GM23338 (cell line): ENCODE data around the gene NHS. TPM values are rescaled to one million over a fixed set of nuclear protein-coding genes. Genes with fewer than 3 reads are reported as not detected.

Experiments
- ATAC-seq: fragments of 200-7000 bp; cut with Tn5 transposase; 3 replicates; pipeline ENCODE4 v1.9.1; 2020
- DNase-seq: peaks from one replicate; pipeline ENCODE4 v3.0.0-alpha.2; 2015; ENCODE audit warnings: low spot score
- H2AFZ ChIP-seq: fragments of 200-600 bp; sonication (generic); 2 replicates; pipeline ENCODE4 v1.8.0; 2016; ENCODE audit warnings: antibody characterized with exemption, mild to moderate bottlenecking, moderate library complexity
- H3F3A ChIP-seq: fragments of 200-600 bp; sonication (generic); replicated peaks from 2 replicates; pipeline ENCODE4 v1.8.0; 2017; ENCODE audit warnings: antibody characterized with exemption, mixed run types, low read depth
- H3K27ac ChIP-seq: fragments of 200-600 bp; sonication (generic); 2 replicates; pipeline ENCODE4 v1.6.1; 2016; ENCODE audit warnings: low read depth
- H3K27me3 ChIP-seq: fragments of 200-600 bp; sonication (generic); 2 replicates; pipeline ENCODE4 v1.8.0; 2016; ENCODE audit warnings: mild to moderate bottlenecking, mixed run types, moderate library complexity; ENCODE audit not compliant: insufficient read depth
- H3K36me3 ChIP-seq: fragments of 200-600 bp; sonication (generic); 2 replicates; pipeline ENCODE4 v1.8.0; 2016; ENCODE audit warnings: mild to moderate bottlenecking; ENCODE audit not compliant: insufficient read depth
- H3K4me1 ChIP-seq: fragments of 200-600 bp; sonication (generic); 2 replicates; pipeline ENCODE4 v1.8.0; 2016; ENCODE audit warnings: mild to moderate bottlenecking, moderate library complexity; ENCODE audit not compliant: insufficient read depth
- H3K4me2 ChIP-seq: fragments of 200-600 bp; sonication (generic); 2 replicates; pipeline ENCODE4 v1.7.1; 2017; ENCODE audit warnings: mixed run types
- H3K4me3 ChIP-seq: fragments of 200-600 bp; sonication (generic); 2 replicates; pipeline ENCODE4 v1.6.1; 2016; ENCODE audit warnings: mixed run types
- H3K79me2 ChIP-seq: fragments of 200-600 bp; sonication (generic); replicated peaks from 2 replicates; pipeline ENCODE4 v1.8.0; 2017; ENCODE audit warnings: mild to moderate bottlenecking; ENCODE audit not compliant: insufficient read depth
- H3K9me2 ChIP-seq: fragments of 200-600 bp; sonication (generic); 2 replicates; pipeline ENCODE4 v1.8.0; 2017; ENCODE audit not compliant: insufficient read depth
- H4K20me1 ChIP-seq: fragments of 200-600 bp; sonication (generic); replicated peaks from 2 replicates; pipeline ENCODE4 v1.8.0; 2017; ENCODE audit warnings: mild to moderate bottlenecking; ENCODE audit not compliant: insufficient read depth
- H3K27ac Mint-ChIP-seq: 2 replicates; pipeline ENCODE4 v1.8.0; 2020; ENCODE audit warnings: inconsistent platforms, mild to moderate bottlenecking, moderate library complexity, mixed read lengths
- H3K27me3 Mint-ChIP-seq: 3 replicates; pipeline ENCODE4 v1.8.0; 2022; ENCODE audit warnings: low read depth, mild to moderate bottlenecking, moderate library complexity, mixed read lengths, inconsistent platforms; ENCODE audit not compliant: insufficient read depth, poor library complexity
- H3K36me3 Mint-ChIP-seq: 3 replicates; pipeline ENCODE4 v1.8.0; 2021; ENCODE audit warnings: low read depth, mild to moderate bottlenecking, inconsistent platforms, moderate library complexity, mixed read lengths
- H3K4me1 Mint-ChIP-seq: 3 replicates; pipeline ENCODE4 v1.8.0; 2020; ENCODE audit warnings: mild to moderate bottlenecking, inconsistent platforms, mixed read lengths
- H3K4me3 Mint-ChIP-seq: 3 replicates; pipeline ENCODE4 v1.8.0; 2021; ENCODE audit warnings: moderate library complexity, mild to moderate bottlenecking, inconsistent platforms, mixed read lengths
- H3K9me3 Mint-ChIP-seq: 3 replicates; pipeline ENCODE4 v1.8.0; 2020; ENCODE audit warnings: moderate library complexity, mild to moderate bottlenecking, inconsistent platforms, mixed read lengths
- CREB1 ChIP-seq: fragments of 250-450 bp; sonication (Bioruptor Pico); IDR thresholded peaks from 2 replicates; pipeline ENCODE4 v1.5.0; 2020; ENCODE audit warnings: low read depth, mild to moderate bottlenecking, moderate library complexity
- EZH2 ChIP-seq: fragments of 200-600 bp; sonication (generic); IDR thresholded peaks from one replicate; pipeline ENCODE4 v1.8.0; 2017; ENCODE audit warnings: antibody characterized with exemption, mild to moderate bottlenecking, low read depth; ENCODE audit not compliant: unreplicated experiment
- EZH2phosphoT487 ChIP-seq: fragments of 200-600 bp; sonication (generic); IDR thresholded peaks from one replicate; pipeline ENCODE4 v1.8.1; 2018; ENCODE audit warnings: antibody characterized with exemption; ENCODE audit not compliant: unreplicated experiment
- JUNB ChIP-seq: IDR thresholded peaks from one replicate; pipeline ENCODE4 v1.6.1; 2016; ENCODE audit warnings: antibody characterized with exemption; ENCODE audit not compliant: unreplicated experiment
- NANOG ChIP-seq: IDR thresholded peaks from 2 replicates; pipeline ENCODE4 v1.6.1; 2016; ENCODE audit warnings: antibody characterized with exemption, borderline replicate concordance
- POLR2AphosphoS5 ChIP-seq: IDR thresholded peaks from 2 replicates; pipeline ENCODE4 v1.6.1; 2016; ENCODE audit warnings: antibody characterized with exemption, low read depth
- STAT1 ChIP-seq: IDR thresholded peaks from one replicate; pipeline ENCODE4 v1.6.1; 2016; ENCODE audit warnings: antibody characterized with exemption; ENCODE audit not compliant: unreplicated experiment
- ZNF114 ChIP-seq: fragments of 250-450 bp; sonication (Bioruptor Pico); IDR thresholded peaks from 2 replicates; pipeline ENCODE4 v1.5.0; 2020; ENCODE audit warnings: mild to moderate bottlenecking, moderate library complexity
- ZNF331 ChIP-seq: fragments of 250-450 bp; sonication (Bioruptor Pico); IDR thresholded peaks from 2 replicates; pipeline ENCODE4 v1.5.0; 2020; ENCODE audit warnings: low read depth, mild to moderate bottlenecking, moderate library complexity
- polyA plus RNA-seq: library from polyadenylated mRNA; unstranded; fragments of >200 nt; fragmentation: Nextera tagmentation; extraction: Ambion mirVana; gene quantifications from 2 replicates; pipeline ENCODE4 v1.2.1, GENCODE V29; 2016
- total RNA-seq: library from RNA; depleted of rRNA; stranded (reverse); fragments of >200 nt; shearing (Covaris generic); gene quantifications from 2 replicates; pipeline ENCODE4 v1.2.3, GENCODE V29; 2014
- TF ChIP-seq, protein P1 (sequence below), 2 experiments: fragments of 200-600 bp in 1 of 2; sonication (generic) in 1 of 2; conservative IDR thresholded peaks; 2 replicates each; pipeline versions ENCODE4 v1.5.1 to v1.6.1; 2016 to 2017; ENCODE audit warnings: antibody characterized with exemption in 2 of 2, low read depth in 2 of 2, mild to moderate bottlenecking in 2 of 2, moderate library complexity in 1 of 2
- TF ChIP-seq, protein P2 (sequence below): fragments of 250-450 bp; sonication (Bioruptor Pico); IDR thresholded peaks from 2 replicates; pipeline ENCODE4 v1.5.0; 2020; ENCODE audit warnings: mild to moderate bottlenecking, moderate library complexity
- TF ChIP-seq, protein P3 (sequence below): IDR thresholded peaks from 2 replicates; pipeline ENCODE4 v1.6.1; 2016; ENCODE audit warnings: antibody characterized with exemption
- TF ChIP-seq, protein P4 (sequence below): IDR thresholded peaks from one replicate; pipeline ENCODE4 v1.6.1; 2018; ENCODE audit warnings: antibody characterized with exemption; ENCODE audit not compliant: unreplicated experiment

The NHS gene
- total and polyA plus RNA-seq, 2 experiments from 2014 or later = 1.8 to 8.2 TPM

DNA sequence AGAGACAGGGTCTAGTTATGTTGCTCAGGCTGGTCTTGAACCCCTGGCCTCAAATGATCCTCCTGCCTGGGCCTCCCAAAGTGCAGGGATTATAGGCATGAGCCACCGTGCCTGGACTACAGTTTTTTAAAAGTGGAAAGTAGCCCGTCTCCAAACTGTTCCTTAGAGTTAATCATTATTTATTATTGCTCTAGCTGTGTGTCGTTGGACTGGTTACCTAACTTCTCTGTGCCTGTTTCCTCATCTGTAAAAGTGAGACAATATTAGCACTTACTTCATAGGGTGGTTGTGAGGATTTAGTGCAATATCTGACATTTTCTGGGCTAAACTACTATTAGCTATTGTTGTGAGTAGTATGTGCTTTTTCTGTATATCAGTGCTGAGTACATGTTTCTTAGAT lies 210.0 kb downstream of the NHS start:
- no peak overlapping the region for H2AFZ ChIP-seq
- H3K27ac ChIP-seq = no peak overlapping the region
- H3K4me3 ChIP-seq = no peak overlapping the region
- no peaks in the 10 kb centered on the region for H4K20me1 ChIP-seq
- H3K4me2 ChIP-seq = no peak overlapping the region
- ATAC-seq (no peak), DNase-seq (no peak)
- Mint-ChIP-seq H3K27me3 (peaks cover 6% of the 10 kb centered on the region), H3K9me3 (no peaks in the 10 kb centered on the region), H3K4me1 (peaks cover 18% of the 10 kb centered on the region), H3K36me3 (no peaks in the 10 kb centered on the region), H3K4me3 (no peak overlapping the region), H3K27ac (no peak overlapping the region)
- H3K4me1 ChIP-seq = peaks cover 10% of the 10 kb centered on the region; the same call in 1 of the 2 replicates
- no peaks in the 10 kb centered on the region for H3F3A ChIP-seq
- H3K79me2 ChIP-seq = no peaks in the 10 kb centered on the region
- no peaks in the 10 kb centered on the region for H3K27me3 ChIP-seq
- H3K36me3 ChIP-seq = no peaks in the 10 kb centered on the region
- TF ChIP-seq JUNB (no peak), STAT1 (no peak), EZH2phosphoT487 (no peak), CREB1 (CRISPR knock-in tag) (no peak), NANOG (no peak), ZNF114 (CRISPR knock-in tag) (no peak), ZNF331 (no peak), POLR2AphosphoS5 (no peak), EZH2 (no peak)
- TF ChIP-seq, protein P1, sequence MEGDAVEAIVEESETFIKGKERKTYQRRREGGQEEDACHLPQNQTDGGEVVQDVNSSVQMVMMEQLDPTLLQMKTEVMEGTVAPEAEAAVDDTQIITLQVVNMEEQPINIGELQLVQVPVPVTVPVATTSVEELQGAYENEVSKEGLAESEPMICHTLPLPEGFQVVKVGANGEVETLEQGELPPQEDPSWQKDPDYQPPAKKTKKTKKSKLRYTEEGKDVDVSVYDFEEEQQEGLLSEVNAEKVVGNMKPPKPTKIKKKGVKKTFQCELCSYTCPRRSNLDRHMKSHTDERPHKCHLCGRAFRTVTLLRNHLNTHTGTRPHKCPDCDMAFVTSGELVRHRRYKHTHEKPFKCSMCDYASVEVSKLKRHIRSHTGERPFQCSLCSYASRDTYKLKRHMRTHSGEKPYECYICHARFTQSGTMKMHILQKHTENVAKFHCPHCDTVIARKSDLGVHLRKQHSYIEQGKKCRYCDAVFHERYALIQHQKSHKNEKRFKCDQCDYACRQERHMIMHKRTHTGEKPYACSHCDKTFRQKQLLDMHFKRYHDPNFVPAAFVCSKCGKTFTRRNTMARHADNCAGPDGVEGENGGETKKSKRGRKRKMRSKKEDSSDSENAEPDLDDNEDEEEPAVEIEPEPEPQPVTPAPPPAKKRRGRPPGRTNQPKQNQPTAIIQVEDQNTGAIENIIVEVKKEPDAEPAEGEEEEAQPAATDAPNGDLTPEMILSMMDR (conservative IDR thresholded peaks at IDR 0.05; ENCODE audit: low read depth in 2 of 2) = no peak
- TF ChIP-seq, protein P2, sequence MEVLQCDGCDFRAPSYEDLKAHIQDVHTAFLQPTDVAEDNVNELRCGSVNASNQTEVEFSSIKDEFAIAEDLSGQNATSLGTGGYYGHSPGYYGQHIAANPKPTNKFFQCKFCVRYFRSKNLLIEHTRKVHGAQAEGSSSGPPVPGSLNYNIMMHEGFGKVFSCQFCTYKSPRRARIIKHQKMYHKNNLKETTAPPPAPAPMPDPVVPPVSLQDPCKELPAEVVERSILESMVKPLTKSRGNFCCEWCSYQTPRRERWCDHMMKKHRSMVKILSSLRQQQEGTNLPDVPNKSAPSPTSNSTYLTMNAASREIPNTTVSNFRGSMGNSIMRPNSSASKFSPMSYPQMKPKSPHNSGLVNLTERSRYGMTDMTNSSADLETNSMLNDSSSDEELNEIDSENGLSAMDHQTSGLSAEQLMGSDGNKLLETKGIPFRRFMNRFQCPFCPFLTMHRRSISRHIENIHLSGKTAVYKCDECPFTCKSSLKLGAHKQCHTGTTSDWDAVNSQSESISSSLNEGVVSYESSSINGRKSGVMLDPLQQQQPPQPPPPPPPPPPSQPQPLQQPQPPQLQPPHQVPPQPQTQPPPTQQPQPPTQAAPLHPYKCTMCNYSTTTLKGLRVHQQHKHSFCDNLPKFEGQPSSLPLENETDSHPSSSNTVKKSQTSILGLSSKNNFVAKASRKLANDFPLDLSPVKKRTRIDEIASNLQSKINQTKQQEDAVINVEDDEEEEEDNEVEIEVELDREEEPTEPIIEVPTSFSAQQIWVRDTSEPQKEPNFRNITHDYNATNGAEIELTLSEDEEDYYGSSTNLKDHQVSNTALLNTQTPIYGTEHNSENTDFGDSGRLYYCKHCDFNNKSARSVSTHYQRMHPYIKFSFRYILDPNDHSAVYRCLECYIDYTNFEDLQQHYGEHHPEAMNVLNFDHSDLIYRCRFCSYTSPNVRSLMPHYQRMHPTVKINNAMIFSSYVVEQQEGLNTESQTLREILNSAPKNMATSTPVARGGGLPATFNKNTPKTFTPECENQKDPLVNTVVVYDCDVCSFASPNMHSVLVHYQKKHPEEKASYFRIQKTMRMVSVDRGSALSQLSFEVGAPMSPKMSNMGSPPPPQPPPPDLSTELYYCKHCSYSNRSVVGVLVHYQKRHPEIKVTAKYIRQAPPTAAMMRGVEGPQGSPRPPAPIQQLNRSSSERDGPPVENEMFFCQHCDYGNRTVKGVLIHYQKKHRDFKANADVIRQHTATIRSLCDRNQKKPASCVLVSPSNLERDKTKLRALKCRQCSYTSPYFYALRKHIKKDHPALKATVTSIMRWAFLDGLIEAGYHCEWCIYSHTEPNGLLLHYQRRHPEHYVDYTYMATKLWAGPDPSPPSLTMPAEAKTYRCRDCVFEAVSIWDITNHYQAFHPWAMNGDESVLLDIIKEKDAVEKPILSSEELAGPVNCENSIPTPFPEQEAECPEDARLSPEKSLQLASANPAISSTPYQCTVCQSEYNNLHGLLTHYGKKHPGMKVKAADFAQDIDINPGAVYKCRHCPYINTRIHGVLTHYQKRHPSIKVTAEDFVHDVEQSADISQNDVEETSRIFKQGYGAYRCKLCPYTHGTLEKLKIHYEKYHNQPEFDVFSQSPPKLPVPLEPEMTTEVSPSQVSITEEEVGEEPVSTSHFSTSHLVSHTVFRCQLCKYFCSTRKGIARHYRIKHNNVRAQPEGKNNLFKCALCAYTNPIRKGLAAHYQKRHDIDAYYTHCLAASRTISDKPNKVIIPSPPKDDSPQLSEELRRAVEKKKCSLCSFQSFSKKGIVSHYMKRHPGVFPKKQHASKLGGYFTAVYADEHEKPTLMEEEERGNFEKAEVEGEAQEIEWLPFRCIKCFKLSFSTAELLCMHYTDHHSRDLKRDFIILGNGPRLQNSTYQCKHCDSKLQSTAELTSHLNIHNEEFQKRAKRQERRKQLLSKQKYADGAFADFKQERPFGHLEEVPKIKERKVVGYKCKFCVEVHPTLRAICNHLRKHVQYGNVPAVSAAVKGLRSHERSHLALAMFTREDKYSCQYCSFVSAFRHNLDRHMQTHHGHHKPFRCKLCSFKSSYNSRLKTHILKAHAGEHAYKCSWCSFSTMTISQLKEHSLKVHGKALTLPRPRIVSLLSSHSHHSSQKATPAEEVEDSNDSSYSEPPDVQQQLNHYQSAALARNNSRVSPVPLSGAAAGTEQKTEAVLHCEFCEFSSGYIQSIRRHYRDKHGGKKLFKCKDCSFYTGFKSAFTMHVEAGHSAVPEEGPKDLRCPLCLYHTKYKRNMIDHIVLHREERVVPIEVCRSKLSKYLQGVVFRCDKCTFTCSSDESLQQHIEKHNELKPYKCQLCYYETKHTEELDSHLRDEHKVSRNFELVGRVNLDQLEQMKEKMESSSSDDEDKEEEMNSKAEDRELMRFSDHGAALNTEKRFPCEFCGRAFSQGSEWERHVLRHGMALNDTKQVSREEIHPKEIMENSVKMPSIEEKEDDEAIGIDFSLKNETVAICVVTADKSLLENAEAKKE (CRISPR knock-in tag) = no peak
- TF ChIP-seq, protein P3, sequence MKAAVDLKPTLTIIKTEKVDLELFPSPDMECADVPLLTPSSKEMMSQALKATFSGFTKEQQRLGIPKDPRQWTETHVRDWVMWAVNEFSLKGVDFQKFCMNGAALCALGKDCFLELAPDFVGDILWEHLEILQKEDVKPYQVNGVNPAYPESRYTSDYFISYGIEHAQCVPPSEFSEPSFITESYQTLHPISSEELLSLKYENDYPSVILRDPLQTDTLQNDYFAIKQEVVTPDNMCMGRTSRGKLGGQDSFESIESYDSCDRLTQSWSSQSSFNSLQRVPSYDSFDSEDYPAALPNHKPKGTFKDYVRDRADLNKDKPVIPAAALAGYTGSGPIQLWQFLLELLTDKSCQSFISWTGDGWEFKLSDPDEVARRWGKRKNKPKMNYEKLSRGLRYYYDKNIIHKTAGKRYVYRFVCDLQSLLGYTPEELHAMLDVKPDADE = no peak
- TF ChIP-seq, protein P4, sequence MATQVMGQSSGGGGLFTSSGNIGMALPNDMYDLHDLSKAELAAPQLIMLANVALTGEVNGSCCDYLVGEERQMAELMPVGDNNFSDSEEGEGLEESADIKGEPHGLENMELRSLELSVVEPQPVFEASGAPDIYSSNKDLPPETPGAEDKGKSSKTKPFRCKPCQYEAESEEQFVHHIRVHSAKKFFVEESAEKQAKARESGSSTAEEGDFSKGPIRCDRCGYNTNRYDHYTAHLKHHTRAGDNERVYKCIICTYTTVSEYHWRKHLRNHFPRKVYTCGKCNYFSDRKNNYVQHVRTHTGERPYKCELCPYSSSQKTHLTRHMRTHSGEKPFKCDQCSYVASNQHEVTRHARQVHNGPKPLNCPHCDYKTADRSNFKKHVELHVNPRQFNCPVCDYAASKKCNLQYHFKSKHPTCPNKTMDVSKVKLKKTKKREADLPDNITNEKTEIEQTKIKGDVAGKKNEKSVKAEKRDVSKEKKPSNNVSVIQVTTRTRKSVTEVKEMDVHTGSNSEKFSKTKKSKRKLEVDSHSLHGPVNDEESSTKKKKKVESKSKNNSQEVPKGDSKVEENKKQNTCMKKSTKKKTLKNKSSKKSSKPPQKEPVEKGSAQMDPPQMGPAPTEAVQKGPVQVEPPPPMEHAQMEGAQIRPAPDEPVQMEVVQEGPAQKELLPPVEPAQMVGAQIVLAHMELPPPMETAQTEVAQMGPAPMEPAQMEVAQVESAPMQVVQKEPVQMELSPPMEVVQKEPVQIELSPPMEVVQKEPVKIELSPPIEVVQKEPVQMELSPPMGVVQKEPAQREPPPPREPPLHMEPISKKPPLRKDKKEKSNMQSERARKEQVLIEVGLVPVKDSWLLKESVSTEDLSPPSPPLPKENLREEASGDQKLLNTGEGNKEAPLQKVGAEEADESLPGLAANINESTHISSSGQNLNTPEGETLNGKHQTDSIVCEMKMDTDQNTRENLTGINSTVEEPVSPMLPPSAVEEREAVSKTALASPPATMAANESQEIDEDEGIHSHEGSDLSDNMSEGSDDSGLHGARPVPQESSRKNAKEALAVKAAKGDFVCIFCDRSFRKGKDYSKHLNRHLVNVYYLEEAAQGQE = no peak
- no peaks in the 10 kb centered on the region for H3K9me2 ChIP-seq
